ENCODE data around the gene ATP8B2.
"Not testable (repeated sequence)": the region's sequence is repeated elsewhere in the genome, so short reads cannot be mapped to it uniquely, and the experiment has no call there.

The ATP8B2 gene

DNA sequence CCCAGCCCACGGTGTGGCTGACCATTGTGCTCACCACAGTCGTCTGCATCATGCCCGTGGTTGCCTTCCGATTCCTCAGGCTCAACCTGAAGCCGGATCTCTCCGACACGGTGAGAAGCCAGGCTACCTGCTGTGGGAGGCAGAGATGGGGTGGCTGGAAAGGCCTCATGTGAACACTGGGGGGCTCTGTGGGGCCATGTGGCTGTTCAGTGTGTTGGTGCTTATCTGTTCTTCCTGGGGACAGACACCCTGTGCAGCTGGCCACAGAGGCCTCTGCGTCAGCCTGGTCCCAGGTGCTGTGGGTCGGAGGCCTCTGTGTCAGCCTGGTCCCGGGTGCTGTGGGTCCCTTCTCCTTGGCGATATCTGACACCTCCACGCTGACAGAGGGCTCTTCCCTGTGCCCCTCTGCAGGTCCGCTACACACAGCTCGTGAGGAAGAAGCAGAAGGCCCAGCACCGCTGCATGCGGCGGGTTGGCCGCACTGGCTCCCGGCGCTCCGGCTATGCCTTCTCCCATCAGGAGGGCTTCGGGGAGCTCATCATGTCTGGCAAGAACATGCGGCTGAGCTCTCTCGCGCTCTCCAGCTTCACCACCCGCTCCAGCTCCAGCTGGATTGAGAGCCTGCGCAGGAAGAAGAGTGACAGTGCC, 23.2 kb downstream of the ATP8B2 start:
- DNase-seq = no peak

GRCh38 chr1:154349121-154349520, 23.8 kb downstream of the ATP8B2 start:
- no peak for DNase-seq

DNA sequence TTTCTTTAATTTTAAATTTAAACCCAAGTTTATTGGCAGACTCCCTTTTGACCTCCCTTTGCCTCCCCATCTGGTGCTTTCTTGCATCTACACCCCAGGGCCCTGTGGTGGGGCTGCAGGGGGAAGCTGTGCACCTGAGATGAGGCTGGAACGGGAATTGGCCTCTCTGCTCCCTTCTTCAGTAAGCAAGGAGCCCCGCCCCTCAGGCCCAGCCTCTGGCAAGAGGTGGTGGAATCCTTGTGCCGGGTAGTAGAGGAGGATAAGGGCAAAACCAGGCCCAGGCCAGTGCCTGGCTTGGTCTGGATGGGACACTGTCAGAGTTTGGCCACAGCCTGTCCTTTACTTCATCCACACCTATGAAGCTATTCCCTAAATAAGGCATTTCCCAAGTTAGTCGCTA, 25.1 kb downstream of the ATP8B2 start:
- DNase-seq = no peak

GRCh38 chr1:154351363-154352068, 26.2 kb downstream of the ATP8B2 start:
- no peak for DNase-seq

- no peak for DNase-seq
Observed at GRCh38 chr1:154352245-154352580, 26.9 kb downstream of the ATP8B2 start.

DNA sequence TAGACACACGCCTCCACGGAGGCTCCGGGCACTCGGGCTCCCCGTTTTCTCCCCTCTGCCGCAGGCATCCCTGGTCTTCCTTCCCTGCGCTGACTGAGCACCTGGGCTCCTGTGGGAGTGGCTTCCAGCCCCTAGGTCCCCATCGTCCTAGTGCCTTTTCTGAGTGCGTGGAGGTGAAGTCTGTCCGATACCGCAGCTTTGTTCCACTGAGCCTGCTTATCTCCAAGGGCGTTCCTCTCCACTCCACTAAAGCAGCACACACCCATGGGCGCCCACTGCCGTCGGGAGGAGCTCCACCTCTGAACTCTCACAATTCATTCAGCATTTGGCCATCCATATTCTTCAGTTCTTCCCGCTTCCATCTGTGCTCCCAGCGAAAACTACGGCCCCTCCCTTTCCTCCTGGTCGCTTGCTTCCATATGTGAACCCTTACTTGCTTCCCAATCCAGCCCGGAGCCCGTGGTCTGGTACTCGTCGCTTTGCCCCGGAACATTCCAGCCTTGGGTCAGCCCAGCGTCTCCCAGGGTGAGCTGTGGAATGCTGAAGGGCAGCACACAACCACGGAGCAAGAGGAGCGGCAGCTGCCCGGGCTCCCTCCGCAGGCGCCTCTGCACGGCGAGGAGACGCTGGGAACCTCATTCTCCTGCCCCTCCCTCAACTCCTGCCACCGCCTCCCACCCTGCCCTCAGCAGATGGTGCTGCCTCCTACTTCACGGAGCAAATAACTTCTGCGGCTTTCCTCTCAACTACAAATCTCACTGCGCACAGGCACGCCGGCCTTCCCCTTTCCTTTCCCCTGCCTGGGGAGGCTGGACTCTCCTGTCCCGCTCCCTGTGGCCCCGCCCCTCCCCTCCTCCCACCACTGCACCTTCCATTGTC, 27.5 kb downstream of the ATP8B2 start:
- DNase-seq = no peak

DNA sequence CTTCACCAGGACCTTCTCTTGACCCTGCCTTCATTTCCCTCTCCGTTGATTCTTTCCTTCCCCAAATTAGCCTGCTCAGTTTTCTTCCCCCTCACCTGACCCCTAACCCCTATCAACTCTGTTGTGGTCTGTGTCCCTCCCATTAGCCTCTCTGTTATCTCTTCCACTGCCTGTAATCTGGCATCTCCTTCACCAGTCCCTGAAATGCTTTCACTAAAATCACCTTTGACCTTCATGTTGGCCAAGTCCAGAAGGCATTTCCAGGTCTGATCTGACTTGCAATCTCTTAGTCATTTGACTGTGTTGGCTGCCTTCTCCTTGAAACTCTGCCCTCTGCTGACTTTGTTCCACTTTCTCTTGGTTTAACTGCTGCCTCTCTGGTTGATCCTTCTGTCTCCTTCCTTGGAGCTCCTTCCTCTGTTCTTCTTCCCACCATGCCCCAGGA, 28.2 kb downstream of the ATP8B2 start:
- DNase-seq = no peak

- no peak for DNase-seq
Observed at GRCh38 chr1:154353966-154354365, 28.6 kb downstream of the ATP8B2 start.

GRCh38 chr1:154358519-154358918, 33.2 kb downstream of the ATP8B2 start:
- no peak for DNase-seq

DNA sequence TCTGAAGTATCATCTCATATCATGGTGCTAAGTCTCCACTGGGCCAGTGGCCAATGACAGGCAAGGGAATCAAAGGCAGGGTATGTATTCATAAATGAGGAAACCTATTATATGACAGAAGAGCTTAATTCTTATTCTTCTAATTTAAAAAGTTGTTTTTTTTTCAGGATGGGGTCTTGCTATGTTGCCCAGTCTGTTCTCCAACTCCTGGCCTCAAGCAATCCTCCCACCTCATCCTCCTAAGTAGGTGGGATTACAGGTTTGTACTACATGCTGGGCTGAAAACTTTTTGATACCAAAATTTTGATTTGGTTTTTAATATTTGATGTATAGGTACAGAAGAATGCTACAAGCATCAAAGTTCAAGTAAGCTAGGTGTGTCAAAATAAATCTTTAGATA, 35.0 kb downstream of the ATP8B2 start:
- no peak for DNase-seq

DNA sequence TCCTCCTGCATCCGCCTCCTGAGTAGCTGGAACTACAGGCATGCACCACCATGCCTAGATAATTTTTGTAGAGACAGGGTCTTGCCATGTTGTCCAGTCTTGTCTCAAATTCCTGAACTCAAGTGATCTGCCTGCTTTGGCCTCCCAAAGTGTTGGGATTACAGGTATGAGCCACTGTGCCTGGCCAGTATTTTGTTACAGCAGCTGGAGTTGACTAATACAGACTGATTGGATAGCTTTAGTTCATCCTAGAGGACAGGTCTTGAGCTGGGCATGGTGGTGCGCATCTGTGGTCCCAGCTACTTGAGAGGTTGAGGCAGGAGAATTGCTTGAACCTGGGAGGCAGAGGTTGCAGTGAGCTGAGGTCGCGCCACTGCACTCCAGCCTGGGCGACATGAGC, 35.6 kb downstream of the ATP8B2 start:
- not testable (repeated sequence) for DNase-seq

DNA sequence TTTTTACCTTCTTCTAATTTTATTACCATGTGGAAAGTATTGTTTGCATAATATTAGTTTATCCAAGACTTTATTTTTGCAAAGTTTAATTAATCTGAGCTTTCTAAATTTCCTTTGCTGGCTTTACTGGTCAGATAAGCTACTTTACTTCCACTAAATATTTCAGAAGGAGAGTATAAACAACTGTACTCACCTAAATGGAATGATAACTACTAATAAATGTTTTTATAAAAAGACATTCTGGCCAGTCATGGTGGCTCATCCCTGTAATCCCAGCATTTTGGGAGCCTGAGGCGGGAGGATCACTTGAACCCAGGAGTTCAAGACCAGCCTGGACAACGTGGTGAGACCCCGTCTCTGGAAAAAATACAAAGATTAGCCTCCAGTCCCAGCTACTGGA, 36.0 kb downstream of the ATP8B2 start:
- no peak for DNase-seq

DNA sequence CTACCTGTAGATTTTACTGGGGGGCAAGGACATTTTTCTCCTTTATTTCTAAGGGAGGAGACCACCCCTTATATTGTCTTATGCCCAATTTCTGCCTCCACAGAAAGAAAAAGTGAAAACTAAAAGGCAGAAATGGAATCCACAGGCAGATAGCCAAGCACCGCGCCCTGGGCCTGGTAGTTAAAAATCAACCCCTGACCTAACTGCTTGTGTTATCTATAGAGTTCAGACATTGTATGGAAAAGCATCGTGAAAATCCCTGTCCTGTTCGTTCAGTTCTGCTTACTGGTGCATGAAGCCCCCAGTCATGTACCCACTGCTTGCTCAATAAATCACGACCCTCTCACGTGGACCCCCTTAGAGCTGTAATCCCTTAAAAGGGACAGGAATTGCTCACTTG, 46.1 kb downstream of the ATP8B2 start:
- DNase-seq = no peak

DNA sequence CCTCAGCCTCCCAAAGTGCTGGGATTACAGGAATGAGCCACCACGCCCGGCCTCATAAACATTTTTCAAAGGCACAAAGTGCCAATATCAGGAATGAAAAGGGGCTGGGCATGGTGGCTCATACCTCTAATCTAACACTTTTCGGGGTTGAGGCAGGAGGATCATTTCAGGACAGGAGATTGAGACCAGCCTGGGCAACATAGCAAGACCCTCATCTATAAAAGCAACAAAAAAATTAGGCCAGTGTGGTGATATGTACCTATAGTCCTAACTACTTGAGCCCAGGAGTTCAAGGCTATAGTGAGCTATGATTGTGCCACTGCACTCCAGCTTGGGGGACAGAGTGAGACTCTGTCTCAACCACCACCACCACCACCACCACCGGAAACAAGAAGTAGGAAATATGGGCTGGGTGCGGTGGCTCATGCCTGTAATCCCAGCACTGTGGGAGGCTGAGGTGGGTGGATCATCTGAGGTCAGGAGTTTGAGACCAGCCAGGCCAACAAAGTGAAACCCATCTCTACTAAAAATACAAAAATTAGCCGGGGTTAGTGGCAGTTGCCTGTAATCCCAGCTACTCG, 48.5 kb downstream of the ATP8B2 start:
- not testable (repeated sequence) for DNase-seq

- DNase-seq = no peak
Observed at GRCh38 chr1:154379301-154379700, 54.0 kb downstream of the ATP8B2 start.

DNA sequence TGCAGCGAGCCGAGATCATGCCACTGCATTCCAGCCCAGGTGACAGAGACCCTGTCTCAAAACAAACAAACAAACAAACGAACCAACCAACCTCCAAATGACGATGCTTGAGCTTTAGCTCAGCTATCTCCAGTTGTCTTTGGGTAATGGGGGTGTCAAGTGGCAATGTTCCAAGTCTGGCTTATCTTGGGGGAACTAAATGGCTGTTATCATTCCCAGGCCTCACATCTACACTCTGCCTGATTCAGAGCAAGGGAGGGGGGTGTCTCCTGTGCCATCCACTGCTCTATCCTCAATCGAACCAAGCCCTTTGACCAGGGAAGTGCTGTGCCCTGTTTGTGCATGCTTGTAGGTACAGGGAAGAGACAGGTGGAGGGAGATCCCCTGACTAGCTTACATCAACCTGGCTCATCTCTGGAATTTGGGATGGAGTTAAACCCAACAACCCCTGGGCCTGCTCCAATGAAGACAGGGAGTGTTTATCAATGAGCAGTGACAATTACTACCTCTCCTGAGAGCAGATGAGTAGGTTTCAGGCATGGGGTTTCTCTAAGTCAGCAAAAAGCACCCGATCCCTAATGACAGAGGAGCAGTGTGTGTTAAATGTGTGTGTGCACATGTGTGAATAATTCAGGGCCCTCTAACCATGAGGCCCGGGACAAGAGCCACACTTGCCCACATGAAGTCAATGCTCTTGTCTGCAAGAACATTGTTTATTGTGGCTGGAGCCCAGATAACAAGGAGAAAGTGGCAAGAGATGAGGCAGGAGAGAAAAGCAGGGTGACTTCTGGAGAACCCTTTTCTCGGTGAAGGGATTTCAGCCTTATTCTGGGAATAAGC, 59.5 kb downstream of the ATP8B2 start:
- DNase-seq = no peak

DNA sequence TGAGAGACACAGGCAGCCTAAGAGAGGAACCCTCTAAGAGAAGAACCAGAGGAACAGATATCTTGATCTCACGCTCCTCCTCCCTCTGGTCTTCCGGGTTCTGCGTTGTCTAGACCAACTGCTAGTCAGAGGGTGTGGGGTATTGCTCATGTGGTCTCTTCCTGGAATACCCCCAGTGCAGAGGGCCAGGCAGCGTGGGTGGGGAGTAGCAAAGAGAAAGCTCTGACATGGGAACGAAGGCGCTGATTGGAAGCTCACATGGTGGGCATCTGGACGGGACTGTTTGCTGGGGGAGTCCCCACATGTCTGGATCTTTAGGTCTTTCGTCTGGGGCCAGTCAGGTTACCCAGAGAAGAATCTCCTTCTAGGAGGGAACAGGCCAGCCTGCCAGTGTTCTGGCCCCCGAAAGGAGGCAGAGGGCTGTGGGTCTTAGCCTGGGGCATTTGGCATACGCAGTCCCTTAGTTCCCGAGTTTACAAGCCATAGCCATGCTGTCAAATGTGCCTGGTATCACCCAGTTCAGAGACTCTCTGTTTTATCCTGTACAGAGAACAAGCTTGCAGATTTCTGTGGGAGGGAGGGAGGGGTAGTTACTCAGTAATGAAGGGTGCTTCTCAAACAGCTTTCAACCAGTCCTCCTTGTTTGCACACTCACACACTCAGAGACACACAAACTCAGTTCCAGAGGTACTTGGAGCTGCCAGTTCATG, 61.5 kb downstream of the ATP8B2 start:
- DNase-seq = no peak

- no peak for DNase-seq
Observed at GRCh38 chr1:154391086-154391770, 65.9 kb downstream of the ATP8B2 start.

- DNase-seq = no peak
Observed at GRCh38 chr1:154398141-154398540, 72.8 kb downstream of the ATP8B2 start.

GRCh38 chr1:154398678-154399077, 73.4 kb downstream of the ATP8B2 start:
- no peak for DNase-seq

DNA sequence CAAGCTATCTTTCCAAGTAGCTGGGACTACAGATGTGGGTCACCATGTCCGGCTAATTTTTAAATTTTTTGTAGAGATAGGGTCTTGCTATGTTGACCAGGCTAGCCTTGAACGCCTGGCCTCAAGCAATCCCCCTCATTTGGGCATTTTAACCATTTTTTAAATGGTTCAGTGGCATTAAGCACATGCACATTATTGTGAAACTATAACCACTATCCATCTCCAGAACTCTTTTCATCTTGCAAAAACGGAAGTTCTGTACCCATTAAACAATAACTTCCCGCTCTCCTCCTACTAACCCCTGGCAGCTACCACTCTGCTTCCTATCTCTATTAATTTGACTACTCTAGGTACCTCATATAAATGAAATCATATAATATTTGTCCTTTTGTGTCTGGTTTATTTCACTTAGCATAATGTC, 75.1 kb downstream of the ATP8B2 start:
- no peak for DNase-seq

All from cerebellar nuclear complex (tissue), 1 donor.